ENCODE data around the gene CRYL1. TPM values are rescaled to one million over a fixed set of nuclear protein-coding genes. Genes with fewer than 3 reads are reported as not detected.

CRYL1 gene
- total and polyA plus RNA-seq, 7 donors: 33.0 to 183 (median 53.5) TPM

DNA sequence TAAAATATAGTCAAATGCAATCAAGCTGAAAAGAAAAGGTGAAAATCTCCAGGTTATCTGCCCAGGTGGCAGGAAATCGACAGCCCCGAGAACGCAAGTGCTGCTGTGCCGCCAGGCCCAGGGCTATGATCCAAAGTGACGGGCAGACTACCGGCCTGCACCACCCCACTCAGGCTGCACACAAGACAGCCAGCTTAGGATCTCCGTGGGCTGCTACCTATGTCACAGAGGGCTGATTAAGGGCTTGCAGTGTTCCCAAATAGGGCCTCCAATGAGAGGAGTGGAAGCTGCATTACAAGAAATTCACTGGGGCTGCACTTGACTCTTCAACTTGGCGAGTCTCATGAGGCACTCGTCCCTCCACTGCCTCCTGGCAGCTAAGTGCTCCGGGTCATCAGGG is 121.8 kb downstream of the CRYL1 start:
- no peak for DNase-seq
- Histone ChIP-seq H3K4me3 (no peak overlapping the region), H3K4me1 (no peaks in the 10 kb centered on the region), H3K27ac (no peak overlapping the region), H3K27me3 (no peaks in the 10 kb centered on the region), H3K9me3 (no peaks in the 10 kb centered on the region), H3K36me3 (peaks cover 0 to 21% (median 0%) of the 10 kb centered on the region in 4 donors)
- WGBS, 2 donors: 94 to 95% methylated on average over 10 of the region's 10 CpGs
- no peak for TF ChIP-seq POLR2A (IDR thresholded peaks at IDR 0.05)
- TF ChIP-seq, protein P1, sequence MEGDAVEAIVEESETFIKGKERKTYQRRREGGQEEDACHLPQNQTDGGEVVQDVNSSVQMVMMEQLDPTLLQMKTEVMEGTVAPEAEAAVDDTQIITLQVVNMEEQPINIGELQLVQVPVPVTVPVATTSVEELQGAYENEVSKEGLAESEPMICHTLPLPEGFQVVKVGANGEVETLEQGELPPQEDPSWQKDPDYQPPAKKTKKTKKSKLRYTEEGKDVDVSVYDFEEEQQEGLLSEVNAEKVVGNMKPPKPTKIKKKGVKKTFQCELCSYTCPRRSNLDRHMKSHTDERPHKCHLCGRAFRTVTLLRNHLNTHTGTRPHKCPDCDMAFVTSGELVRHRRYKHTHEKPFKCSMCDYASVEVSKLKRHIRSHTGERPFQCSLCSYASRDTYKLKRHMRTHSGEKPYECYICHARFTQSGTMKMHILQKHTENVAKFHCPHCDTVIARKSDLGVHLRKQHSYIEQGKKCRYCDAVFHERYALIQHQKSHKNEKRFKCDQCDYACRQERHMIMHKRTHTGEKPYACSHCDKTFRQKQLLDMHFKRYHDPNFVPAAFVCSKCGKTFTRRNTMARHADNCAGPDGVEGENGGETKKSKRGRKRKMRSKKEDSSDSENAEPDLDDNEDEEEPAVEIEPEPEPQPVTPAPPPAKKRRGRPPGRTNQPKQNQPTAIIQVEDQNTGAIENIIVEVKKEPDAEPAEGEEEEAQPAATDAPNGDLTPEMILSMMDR (IDR thresholded peaks at IDR 0.05): no peak
- no peak for TF ChIP-seq POLR2AphosphoS5 (IDR thresholded peaks at IDR 0.05)
- TF ChIP-seq EP300 (IDR thresholded peaks at IDR 0.05): no peak
- intact Hi-C loops (cut with DNase I): no loop called here

DNA sequence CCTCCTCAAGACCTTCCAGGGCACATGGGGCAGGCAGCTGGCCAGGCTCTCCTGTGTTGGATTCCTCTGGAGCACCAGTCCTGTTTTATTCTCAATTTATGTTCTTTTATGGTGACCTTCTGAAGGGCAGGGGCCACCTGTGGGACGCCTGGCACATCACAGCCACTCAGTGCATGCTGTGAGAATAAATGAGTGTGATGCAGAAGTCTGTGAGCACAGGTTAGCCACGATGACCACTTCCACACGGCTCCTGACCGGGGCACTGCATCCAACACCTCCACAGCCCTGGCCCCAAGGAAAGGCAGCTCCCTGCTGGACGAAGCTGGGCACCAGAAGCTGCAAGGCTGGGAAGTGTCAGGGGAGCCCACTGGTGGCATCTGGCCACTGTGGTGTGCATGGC is 122.8 kb downstream of the CRYL1 start:
- DNase-seq: peak; percentile 35
- WGBS, 2 donors: 93 to 95% methylated on average over 5 of the region's 5 CpGs
- no peak overlapping the region for H3K27ac ChIP-seq
- TF ChIP-seq POLR2A (IDR thresholded peaks at IDR 0.05) (no peak), POLR2AphosphoS5 (IDR thresholded peaks at IDR 0.05) (no peak), EP300 (IDR thresholded peaks at IDR 0.05) (no peak)
- TF ChIP-seq, protein P1 (IDR thresholded peaks at IDR 0.05): no peak
- no peaks in the 10 kb centered on the region for H3K4me1 ChIP-seq
- H3K9me3 ChIP-seq: no peaks in the 10 kb centered on the region
- H3K4me3 ChIP-seq: no peak overlapping the region
- H3K27me3 ChIP-seq: no peaks in the 10 kb centered on the region
- peaks cover 0 to 21% (median 0%) of the 10 kb centered on the region in 4 donors for H3K36me3 ChIP-seq
- intact Hi-C loops (cut with DNase I): no loop called here

DNA sequence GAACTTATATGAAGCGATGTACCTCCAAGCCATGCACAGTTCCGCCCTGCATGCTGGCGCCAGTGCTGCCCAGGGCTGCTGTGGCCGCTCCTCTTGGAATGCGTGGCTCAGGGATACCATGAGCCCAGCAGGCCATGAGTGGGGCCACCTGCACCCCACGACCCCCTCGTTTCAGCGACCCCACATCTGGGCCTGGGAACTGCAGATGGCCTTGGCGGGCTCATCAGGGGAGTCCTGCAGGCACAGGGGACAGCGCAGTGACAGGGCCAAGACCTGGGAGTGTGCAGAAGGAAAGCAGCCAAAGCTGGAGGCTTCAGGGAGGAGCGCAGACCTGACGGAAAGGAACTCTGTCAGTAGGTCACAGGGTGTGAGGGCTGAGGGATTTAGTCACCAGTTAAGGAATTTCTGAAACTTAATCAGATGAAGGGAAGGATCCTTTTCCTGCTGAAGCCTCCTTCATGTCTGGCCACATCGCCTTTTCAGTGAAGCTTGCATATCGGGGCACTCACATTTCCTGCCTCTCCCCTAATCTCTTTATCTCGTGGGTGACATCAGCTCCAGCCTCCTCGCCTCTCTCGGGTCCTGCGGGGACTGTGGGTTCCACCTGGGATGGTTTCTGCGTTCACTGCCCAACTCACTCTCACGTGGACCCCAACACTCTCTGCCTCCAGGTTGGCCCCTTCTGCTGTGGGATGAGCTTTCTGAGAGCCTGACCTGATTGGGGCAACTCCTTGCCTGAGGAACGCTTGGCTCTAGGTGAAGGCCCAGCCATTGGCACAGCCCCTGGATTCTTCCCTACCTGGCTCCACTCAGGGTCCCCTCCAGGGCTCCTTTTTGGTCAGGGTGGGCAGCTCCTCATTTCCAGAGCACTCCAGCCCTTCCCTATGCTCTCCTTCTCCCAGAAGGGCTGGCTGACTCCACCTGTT is 123.5 kb downstream of the CRYL1 start:
- intact Hi-C loops (cut with DNase I): no loop called here
- H3K4me1 ChIP-seq: no peaks in the 10 kb centered on the region
- no peaks in the 10 kb centered on the region for H3K27me3 ChIP-seq
- H3K4me3 ChIP-seq: no peak overlapping the region
- WGBS, 2 donors: 81 to 93% methylated on average over 21 of the region's 21 CpGs
- DNase-seq: peak; percentile 40
- TF ChIP-seq POLR2A (IDR thresholded peaks at IDR 0.05) (no peak), EP300 (IDR thresholded peaks at IDR 0.05) (no peak), POLR2AphosphoS5 (IDR thresholded peaks at IDR 0.05) (no peak)
- TF ChIP-seq, protein P1 (IDR thresholded peaks at IDR 0.05): no peak
- H3K36me3 ChIP-seq: peaks cover 0 to 21% (median 0%) of the 10 kb centered on the region in 4 donors
- H3K9me3 ChIP-seq: no peaks in the 10 kb centered on the region
- H3K27ac ChIP-seq: no peak overlapping the region

DNA sequence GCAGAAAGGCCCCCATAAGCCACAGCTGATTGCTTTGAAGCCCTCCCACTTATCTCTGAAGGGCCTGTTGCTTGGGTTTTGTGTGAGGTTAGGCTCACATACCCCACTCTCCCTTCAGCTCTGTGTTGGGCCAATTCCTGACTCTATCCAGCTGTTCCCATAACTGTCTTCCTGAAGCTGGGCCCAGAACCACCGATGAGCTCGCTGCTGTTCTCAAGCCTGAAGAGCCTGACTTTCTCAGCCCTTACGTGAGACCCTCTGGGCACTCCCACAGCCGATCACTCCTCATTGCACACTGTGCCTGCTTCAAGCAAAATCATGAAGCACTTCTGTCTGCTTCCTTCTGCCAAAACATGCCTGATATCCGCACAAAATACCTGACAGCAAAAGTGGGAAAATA is 124.1 kb downstream of the CRYL1 start:
- Histone ChIP-seq H3K9me3 (no peaks in the 10 kb centered on the region), H3K36me3 (peaks cover 0 to 21% (median 0%) of the 10 kb centered on the region in 4 donors), H3K4me3 (no peak overlapping the region), H3K4me1 (no peaks in the 10 kb centered on the region), H3K27me3 (no peaks in the 10 kb centered on the region), H3K27ac (no peak overlapping the region)
- intact Hi-C loops (cut with DNase I): no loop called here
- 84 to 93% methylated on average over 5 of the region's 5 CpGs for WGBS, 2 donors
- TF ChIP-seq POLR2A (IDR thresholded peaks at IDR 0.05) (no peak), POLR2AphosphoS5 (IDR thresholded peaks at IDR 0.05) (no peak), EP300 (IDR thresholded peaks at IDR 0.05) (no peak)
- TF ChIP-seq, protein P1 (IDR thresholded peaks at IDR 0.05): no peak
- DNase-seq: peak; percentile 39

Measured in sigmoid colon (tissue), 7 donors.